ENCODE data around the gene GRK5.

Gene GRK5

GRCh38 chr10:119373294-119374102, 166.1 kb downstream of the GRK5 start:
- TF ChIP-seq CTCF (conservative IDR thresholded peaks at IDR 0.05; ENCODE audit: low read depth, low read length) = no peak
- H3K4me3 ChIP-seq (ENCODE audit: low read depth, low read length) = no peak overlapping the region
- no peak for DNase-seq (ENCODE audit: low read depth)

DNA sequence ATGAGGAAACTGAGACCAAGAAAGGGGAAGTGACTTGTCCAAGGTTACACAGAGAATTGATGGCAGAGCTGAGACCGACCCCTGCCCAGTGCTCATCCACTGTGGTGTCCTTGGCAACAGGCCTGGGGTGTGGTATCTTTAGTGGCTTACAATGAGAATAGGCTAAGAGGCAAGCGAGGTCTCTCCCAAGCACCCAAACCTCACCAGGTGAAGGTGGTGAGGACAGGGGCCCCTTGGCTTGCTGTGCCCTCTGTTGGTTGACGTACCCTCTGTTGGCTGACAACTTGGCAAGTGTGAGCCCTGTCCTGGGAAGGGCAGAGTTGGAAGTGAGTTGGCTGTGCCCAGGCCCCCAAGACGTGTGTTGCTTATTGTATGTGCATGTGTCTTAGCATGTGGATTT, 166.9 kb downstream of the GRK5 start:
- no peak for TF ChIP-seq CTCF (conservative IDR thresholded peaks at IDR 0.05; ENCODE audit: low read depth, low read length)
- DNase-seq (ENCODE audit: low read depth) = no peak
- no peak overlapping the region for H3K4me3 ChIP-seq (ENCODE audit: low read depth, low read length)

GRCh38 chr10:119375574-119376272, 168.4 kb downstream of the GRK5 start:
- H3K4me3 ChIP-seq (ENCODE audit: low read depth, low read length) = no peak overlapping the region
- DNase-seq (ENCODE audit: low read depth) = peak; percentile 74
- no peak for TF ChIP-seq CTCF (conservative IDR thresholded peaks at IDR 0.05; ENCODE audit: low read depth, low read length)

DNA sequence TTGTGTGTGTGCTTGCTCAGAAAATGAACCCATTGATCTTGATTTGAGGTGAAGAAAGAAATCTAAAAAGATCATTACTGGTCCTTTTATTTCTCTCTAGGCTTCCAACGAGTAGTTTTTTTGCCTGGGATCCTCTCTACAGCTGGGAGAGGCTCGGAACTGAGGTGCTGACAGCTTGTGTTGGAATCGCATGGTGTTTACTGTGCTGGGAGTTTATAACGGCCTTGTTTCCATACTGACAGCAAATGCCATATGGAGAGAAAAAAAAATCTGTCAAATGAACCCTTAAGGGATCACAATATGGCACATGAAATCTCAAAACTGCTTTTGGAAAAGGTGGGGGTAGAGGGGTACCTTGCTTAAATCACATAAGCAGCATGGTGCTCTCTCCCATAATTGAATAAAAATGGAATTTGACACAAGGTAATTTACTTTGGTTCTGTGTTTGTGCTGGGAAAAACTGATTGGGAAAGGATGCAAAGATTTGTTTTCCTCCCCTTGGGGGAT, 170.1 kb downstream of the GRK5 start:
- H3K4me3 ChIP-seq (ENCODE audit: low read depth, low read length) = no peak overlapping the region
- TF ChIP-seq CTCF (conservative IDR thresholded peaks at IDR 0.05; ENCODE audit: low read depth, low read length) = no peak
- no peak for DNase-seq (ENCODE audit: low read depth)

- no peak overlapping the region for H3K4me3 ChIP-seq (ENCODE audit: low read depth, low read length)
- DNase-seq (ENCODE audit: low read depth) = no peak
- no peak for TF ChIP-seq CTCF (conservative IDR thresholded peaks at IDR 0.05; ENCODE audit: low read depth, low read length)
Measured at GRCh38 chr10:119377958-119378736, 170.8 kb downstream of the GRK5 start.

DNA sequence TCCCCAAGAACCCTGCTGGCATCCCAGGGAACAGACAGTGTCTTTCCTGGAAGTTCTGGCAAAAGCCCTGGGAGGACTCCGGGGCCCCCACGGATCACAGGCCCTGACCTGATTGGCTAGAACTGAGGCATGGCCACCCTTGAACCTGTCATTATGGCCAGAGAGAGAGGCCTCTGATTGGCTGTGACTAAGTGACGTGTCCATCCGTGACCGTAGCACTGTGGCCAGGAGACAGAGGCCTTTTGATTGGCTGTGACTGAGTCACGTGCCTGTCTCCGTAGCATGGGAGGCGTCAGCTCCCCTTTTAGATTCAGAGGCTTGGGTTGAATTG, 171.3 kb downstream of the GRK5 start:
- no peak for DNase-seq (ENCODE audit: low read depth)
- H3K4me3 ChIP-seq (ENCODE audit: low read depth, low read length) = no peak overlapping the region

More for the DNA sequence above, 171.3 kb downstream of the GRK5 start:
- no peak for TF ChIP-seq CTCF (conservative IDR thresholded peaks at IDR 0.05; ENCODE audit: low read depth, low read length)

Measured in choroid plexus epithelial cell (primary cell).